Measurements from ENCODE around the gene MGRN1.

The MGRN1 gene

DNA sequence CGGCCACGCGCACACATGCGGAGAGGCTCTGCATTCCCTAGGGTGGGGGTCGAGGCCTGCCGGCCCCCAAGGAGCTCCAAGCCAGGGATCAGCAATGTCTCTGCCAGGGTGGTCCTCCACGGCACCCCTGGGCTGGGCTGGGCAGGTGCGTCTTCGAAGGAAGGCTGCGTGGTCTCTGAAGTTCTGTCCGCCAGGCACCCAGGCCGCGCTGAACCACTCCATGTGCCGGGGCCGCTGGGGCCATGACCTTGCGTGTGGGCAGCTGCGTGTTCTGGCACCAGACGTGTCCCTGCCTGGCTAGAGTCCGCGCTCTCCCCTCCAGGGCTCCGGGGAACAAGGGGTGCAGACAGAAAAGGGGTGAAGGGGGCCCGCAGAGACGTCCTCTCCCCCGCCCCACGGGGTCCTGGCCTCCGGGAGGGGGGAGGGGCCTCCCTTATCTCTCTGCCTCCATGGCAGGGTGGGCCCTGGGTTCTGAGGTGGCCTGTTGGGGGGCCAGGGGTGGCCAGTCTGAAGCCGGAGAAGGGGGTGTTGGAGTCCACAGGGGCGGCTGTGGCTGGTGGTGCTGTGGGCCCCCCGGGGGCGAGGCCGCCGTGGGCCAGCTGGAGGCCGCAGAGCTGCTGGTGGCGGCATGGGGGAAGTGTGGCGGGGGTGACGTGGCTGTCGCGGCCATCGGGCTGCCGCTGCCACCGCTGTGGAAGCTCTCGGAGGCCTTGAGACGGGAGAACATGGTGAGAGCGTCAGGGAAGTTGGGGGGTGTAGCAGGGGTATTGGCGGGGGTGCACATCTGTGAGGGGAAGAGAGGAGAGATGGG is 15.2 kb upstream of the MGRN1 start:
- TF ChIP-seq, protein P1, sequence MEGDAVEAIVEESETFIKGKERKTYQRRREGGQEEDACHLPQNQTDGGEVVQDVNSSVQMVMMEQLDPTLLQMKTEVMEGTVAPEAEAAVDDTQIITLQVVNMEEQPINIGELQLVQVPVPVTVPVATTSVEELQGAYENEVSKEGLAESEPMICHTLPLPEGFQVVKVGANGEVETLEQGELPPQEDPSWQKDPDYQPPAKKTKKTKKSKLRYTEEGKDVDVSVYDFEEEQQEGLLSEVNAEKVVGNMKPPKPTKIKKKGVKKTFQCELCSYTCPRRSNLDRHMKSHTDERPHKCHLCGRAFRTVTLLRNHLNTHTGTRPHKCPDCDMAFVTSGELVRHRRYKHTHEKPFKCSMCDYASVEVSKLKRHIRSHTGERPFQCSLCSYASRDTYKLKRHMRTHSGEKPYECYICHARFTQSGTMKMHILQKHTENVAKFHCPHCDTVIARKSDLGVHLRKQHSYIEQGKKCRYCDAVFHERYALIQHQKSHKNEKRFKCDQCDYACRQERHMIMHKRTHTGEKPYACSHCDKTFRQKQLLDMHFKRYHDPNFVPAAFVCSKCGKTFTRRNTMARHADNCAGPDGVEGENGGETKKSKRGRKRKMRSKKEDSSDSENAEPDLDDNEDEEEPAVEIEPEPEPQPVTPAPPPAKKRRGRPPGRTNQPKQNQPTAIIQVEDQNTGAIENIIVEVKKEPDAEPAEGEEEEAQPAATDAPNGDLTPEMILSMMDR (IDR thresholded peaks at IDR 0.05; ENCODE audit: low read depth, low read length), result no peak
- no peak for DNase-seq (ENCODE audit: low read depth, low spot score)
- no peak overlapping the region for H3K4me3 ChIP-seq (ENCODE audit: low read depth, low read length)
- in situ Hi-C loops (cut with HindIII; ENCODE audit: low sequenced_read_pairs), result no loop called here

DNA sequence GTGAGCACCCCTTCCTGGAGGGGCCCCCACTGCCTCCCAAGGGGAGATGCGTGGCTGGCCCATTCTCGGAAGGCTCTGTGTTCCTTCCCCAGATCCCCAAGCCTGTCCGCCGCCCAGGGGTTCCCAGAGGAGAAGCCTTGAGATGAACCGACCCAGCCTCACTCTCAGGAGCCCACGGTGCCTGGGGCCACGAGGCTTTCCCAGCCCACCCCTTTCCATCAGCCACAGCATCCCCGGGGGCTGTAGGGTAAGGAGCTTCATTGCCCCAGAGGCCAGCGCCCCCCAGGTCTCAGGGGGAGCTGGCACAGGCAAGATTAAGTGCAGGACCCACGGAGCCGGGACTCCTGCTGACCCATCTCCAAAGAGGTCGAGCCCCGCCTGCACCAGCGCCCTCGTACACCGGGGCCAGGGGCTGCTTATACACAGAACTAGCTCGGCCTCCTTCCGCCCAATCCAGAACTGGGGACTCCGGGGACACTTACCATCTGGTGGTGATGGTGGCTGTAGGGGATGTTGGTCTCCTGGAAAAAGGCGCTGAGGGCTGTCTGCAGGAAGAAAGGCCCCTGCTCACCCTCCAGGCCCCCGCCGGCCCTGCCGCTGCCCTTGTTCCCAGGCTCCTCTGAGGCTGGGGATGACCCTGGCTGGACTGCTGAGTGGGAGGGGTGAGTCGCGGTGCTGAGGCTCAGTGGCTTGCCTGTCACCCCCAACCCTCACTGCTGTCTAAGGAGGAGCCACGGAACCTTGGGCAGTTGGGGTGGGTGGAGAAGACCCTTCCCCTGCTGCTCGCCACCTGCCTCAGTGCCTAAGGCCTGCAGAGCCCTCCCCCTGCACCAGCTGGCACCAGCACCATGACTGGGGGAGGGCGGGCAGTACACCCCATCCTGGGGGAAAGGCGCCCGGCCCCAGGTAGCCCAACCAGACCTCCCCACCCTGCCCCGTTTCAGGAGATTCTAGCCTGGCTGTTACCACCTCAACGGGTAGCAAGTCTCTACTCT is 14.3 kb upstream of the MGRN1 start:
- DNase-seq (ENCODE audit: low read depth, low spot score), result no peak
- in situ Hi-C loops (cut with HindIII; ENCODE audit: low sequenced_read_pairs), result no loop called here
- no peak overlapping the region for H3K4me3 ChIP-seq (ENCODE audit: low read depth, low read length)
- TF ChIP-seq, protein P1 (IDR thresholded peaks at IDR 0.05; ENCODE audit: low read depth, low read length), result no peak

DNA sequence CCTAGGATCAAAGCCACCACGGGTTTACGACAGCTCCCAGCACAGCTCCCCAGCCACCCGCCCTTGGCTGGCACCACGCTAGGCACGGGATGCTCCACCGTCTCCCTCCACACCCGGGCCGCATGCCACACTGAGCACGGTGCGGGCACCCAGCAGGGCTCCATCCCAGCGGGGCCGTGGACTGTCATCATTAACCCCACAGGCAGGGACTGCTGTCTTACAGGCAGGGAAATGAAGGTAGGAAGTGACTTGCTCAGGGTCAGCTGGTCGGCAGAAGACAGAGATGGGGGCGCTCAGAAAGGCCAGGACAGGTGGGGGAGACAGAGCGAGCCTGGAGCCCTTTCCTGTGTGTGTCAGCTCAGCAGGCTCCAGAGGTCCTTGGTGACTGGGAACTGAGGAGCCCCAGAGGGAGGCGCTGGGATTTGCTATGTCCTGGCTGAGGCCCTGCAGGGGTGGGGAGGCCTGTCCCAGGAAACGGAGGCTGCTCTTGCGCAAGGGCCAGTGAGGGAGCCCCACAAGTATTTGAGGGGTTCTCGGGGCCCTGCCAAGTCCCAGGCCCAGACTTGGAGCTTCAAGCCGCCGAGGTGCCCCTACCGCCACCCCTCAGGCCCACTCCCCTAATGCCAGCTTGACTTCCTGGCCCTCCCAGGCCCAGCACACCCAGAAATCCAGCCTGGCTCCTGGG is 13.1 kb upstream of the MGRN1 start:
- in situ Hi-C loops (cut with HindIII; ENCODE audit: low sequenced_read_pairs), result no loop called here
- DNase-seq (ENCODE audit: low read depth, low spot score), result no peak
- TF ChIP-seq, protein P1 (IDR thresholded peaks at IDR 0.05; ENCODE audit: low read depth, low read length), result no peak
- no peak overlapping the region for H3K4me3 ChIP-seq (ENCODE audit: low read depth, low read length)

DNA sequence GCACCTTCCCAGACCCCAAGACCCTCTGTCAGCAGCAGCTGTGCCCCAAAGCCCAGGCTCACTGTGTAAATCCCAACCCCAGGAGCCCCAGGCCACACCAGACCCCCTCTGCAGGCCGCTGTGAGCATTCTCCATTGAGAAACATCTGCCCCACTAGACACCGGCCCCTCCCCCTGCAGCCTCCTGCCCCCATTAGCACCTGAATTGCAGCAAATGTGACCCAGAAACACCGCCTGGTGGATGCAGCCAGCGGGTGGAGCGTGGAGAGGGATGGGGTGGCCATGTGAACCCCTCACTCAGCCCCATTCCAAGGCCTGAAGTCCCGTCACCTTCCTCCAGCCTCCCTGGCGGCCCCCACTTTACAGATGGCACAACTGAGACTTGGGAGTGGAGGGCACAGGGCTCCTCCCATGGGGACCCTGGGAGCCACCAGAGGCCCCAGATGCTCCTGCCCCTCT is 12.1 kb upstream of the MGRN1 start:
- no peak overlapping the region for H3K4me3 ChIP-seq (ENCODE audit: low read depth, low read length)
- no peak for DNase-seq (ENCODE audit: low read depth, low spot score)
- TF ChIP-seq, protein P1 (IDR thresholded peaks at IDR 0.05; ENCODE audit: low read depth, low read length), result peak; percentile 31
- in situ Hi-C loops (cut with HindIII; ENCODE audit: low sequenced_read_pairs), result no loop called here

DNA sequence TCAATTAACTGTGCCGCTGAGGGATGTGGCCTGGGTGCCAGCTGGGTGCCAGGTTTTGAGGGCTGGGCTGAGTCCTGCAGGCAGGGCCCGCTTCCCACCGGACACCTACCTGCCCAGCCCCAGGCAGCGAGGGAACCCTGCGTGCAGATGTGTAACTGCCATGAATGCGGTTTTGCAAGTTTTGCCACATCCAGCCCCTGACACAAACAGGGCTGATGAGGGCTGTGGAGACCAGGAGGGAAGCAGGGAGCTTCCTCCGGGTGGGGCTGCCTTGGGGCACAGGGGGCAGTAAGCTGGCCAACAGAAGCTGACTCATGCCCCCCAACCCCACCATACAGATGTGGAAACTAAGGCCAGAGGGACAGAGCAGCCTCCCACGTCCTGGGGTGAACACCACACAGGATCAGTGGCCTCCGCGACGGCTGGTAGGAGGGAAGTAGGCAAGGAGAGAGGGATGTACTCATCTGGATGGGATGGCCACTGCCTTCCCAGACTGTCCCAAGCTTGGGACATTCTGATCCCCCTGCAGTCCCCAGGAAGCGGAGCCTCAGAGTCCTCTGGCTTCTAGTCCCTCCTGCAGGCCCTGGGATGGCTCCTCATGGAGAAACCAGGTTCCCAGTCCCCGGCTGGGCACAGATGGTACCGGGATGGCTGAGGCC is 11.5 kb upstream of the MGRN1 start:
- peak overlapping the region; percentile 65 for H3K4me3 ChIP-seq (ENCODE audit: low read depth, low read length)
- in situ Hi-C loops (cut with HindIII; ENCODE audit: low sequenced_read_pairs), result no loop called here
- TF ChIP-seq, protein P1 (IDR thresholded peaks at IDR 0.05; ENCODE audit: low read depth, low read length), result no peak
- DNase-seq (ENCODE audit: low read depth, low spot score), result no peak

Data from astrocyte of the spinal cord (primary cell).